Spleen (tissue), 11 donors: ENCODE results near the gene YOD1. TPM values are rescaled to one million over a fixed set of nuclear protein-coding genes. Genes with fewer than 3 reads are reported as not detected.

ENCODE experiments used
- DNase-seq: peaks from one replicate; pipeline ENCODE4 v3.0.0-alpha.2; 2020
- H3K27ac ChIP-seq, 8 donors: fragments of 200-600 bp; sonication (generic) in 7 of 8; 1 replicate in 4 of 8; 2 replicates in 4 of 8; pipeline versions ENCODE4 v1.5.0 to v1.8.0; 2016 to 2021; ENCODE audit warnings: inconsistent platforms in 4 of 8, mild to moderate bottlenecking in 4 of 8, moderate library complexity in 1 of 8
- H3K27me3 ChIP-seq, 7 donors: fragments of 200-600 bp; sonication (generic) in 6 of 7; replicated peaks in 1 of 7; 1 replicate in 4 of 7; 2 replicates in 3 of 7; pipeline versions ENCODE4 v1.5.0 to v1.8.0; 2016 to 2021; ENCODE audit warnings: inconsistent platforms in 3 of 7, mild to moderate bottlenecking in 1 of 7
- H3K36me3 ChIP-seq, 6 donors: fragments of 200-600 bp; sonication (generic) in 5 of 6; 1 replicate in 4 of 6; 2 replicates in 2 of 6; pipeline versions ENCODE4 v1.5.0 to v1.8.0; 2016 to 2021; ENCODE audit warnings: inconsistent platforms in 2 of 6
- H3K4me1 ChIP-seq, 6 donors: fragments of 200-600 bp; sonication (generic) in 5 of 6; 1 replicate in 3 of 6; 2 replicates in 3 of 6; pipeline versions ENCODE4 v1.5.0 to v1.8.0; 2016 to 2021; ENCODE audit warnings: inconsistent platforms in 3 of 6
- H3K4me3 ChIP-seq, 8 donors: fragments of 200-600 bp; sonication (generic) in 7 of 8; 1 replicate in 4 of 8; 2 replicates in 4 of 8; pipeline versions ENCODE4 v1.5.0 to v1.8.0; 2016 to 2021; ENCODE audit warnings: inconsistent platforms in 4 of 8, mild to moderate bottlenecking in 4 of 8, moderate library complexity in 2 of 8
- H3K9me3 ChIP-seq, 8 donors: fragments of 200-600 bp; sonication (generic) in 7 of 8; 1 replicate in 4 of 8; 2 replicates in 4 of 8; pipeline versions ENCODE4 v1.5.0 to v1.8.0; 2016 to 2021; ENCODE audit warnings: inconsistent platforms in 4 of 8
- CTCF ChIP-seq, 11 experiments: fragments of 200-600 bp in 7 of 11; fragments of 450-650 bp in 4 of 11; sonication (generic) in 4 of 11; IDR thresholded peaks in 8 of 11; conservative IDR thresholded peaks in 3 of 11; 1 replicate in 7 of 11; 2 replicates in 4 of 11; pipeline versions ENCODE4 v1.4.0 to v1.8.0; 2016 to 2021; ENCODE audit warnings: antibody characterized with exemption in 11 of 11, inconsistent platforms in 4 of 11, mild to moderate bottlenecking in 1 of 11
- POLR2A ChIP-seq, 3 donors: fragments of 450-650 bp; IDR thresholded peaks; one replicate each; pipeline ENCODE4 v1.5.1; 2017; ENCODE audit warnings: antibody characterized with exemption in 3 of 3, mild to moderate bottlenecking in 1 of 3
- POLR2AphosphoS5 ChIP-seq, 3 donors: sonication (generic); formaldehyde crosslinking; IDR thresholded peaks; one replicate each; pipeline ENCODE4 v1.5.1; 2017; ENCODE audit warnings: antibody characterized with exemption in 3 of 3
- WGBS, 5 donors: extraction: QIAGEN DNeasy Blood & Tissue Kit in 3 of 5; methylation state at CpG; one replicate each; pipeline versions ENCODE4 v1.1.5 to v1.1.7; 2013 to 2018; 5-methylcytosine and 5-hydroxymethylcytosine counted together
- intact Hi-C: fragments of 100-400 bp; cut with DNase I; formaldehyde crosslinking; loops from one replicate; pipeline ENCODE4 v1.15.0; 2023; ENCODE audit warnings: low total_unique reads
- polyA plus RNA-seq, 3 donors: library from polyadenylated mRNA; stranded (reverse); fragments of 200-250 nt; gene quantifications; one replicate each; pipeline ENCODE4 v1.2.1, GENCODE V29; 2013
- total RNA-seq, 7 donors: library from RNA; depleted of rRNA in 3 of 7; stranded (reverse); fragments of >200 nt in 3 of 7; fragmentation: NEBNext Ultra II Directional in 4 of 7; extraction: Animal tissue kit (Norgen Biotek cat#: 25700) in 4 of 7; gene quantifications; one replicate each; pipeline versions ENCODE4 v1.1.0 to v1.2.1, GENCODE V29; 2016 to 2021
- donor health status: healthy with polysubstance abuse.
- donor health status: DM: no; HTN: no; CAD: no; lungs with moderate emphysema.
- donor health status: DM: no; HTN: no; CAD: no.
- donor health status: Bipolar disorder and iron deficiency.
- donor health status: healthy.
- donor health status: DM: no; HTN: no; CAD: no.
- donor health status: DM: yes; HTN: yes; CAD: no.

YOD1 gene
- total and polyA plus RNA-seq, 10 donors = 2.8 to 23.2 (median 11.8) TPM

GRCh38 chr1:207033302-207033701 lies 17.7 kb downstream of the YOD1 start:
- no peak for TF ChIP-seq POLR2A (IDR thresholded peaks at IDR 0.05)
- no peak for TF ChIP-seq POLR2AphosphoS5 (IDR thresholded peaks at IDR 0.05)
- TF ChIP-seq CTCF (IDR thresholded peaks at IDR 0.05 in 8 of 11, conservative IDR thresholded peaks at IDR 0.05 in 3 of 11) = no peak
- peak overlapping the region in 4 of 8 donors; percentile 25 to 57 (median 43) for H3K27ac ChIP-seq
- H3K36me3 ChIP-seq = no peaks in the 10 kb centered on the region
- H3K9me3 ChIP-seq = no peaks in the 10 kb centered on the region
- H3K4me3 ChIP-seq = no peak overlapping the region
- DNase-seq = no peak
- peaks cover 0 to 17% (median 0%) of the 10 kb centered on the region in 7 donors for H3K27me3 ChIP-seq
- intact Hi-C loops = no loop called here
- H3K4me1 ChIP-seq = peaks cover 0 to 10% (median 0%) of the 10 kb centered on the region in 6 donors
- WGBS, 5 donors = 65 to 83% (median 75%) methylated on average over 2 of the region's 2 CpGs

- Histone ChIP-seq H3K4me3 (no peak within 1 kb of the TSS), H3K9me3 (no peaks in the 10 kb centered on the region), H3K4me1 (peaks cover 0 to 10% (median 0%) of the 10 kb centered on the region in 6 donors), H3K27me3 (peaks cover 0 to 17% (median 0%) of the 10 kb centered on the region in 7 donors), H3K36me3 (no peaks in the 10 kb centered on the region), H3K27ac (peak within 1 kb of the TSS in 4 of 8 donors; percentile 25 to 57 (median 43))
- TF ChIP-seq POLR2AphosphoS5 (IDR thresholded peaks at IDR 0.05) (no peak), POLR2A (IDR thresholded peaks at IDR 0.05) (no peak), CTCF (IDR thresholded peaks at IDR 0.05 in 8 of 11, conservative IDR thresholded peaks at IDR 0.05 in 3 of 11) (no peak)
- 6 to 14% (median 8%) methylated on average over 1 of the region's 1 CpG for WGBS, 5 donors
- intact Hi-C loops = no loop called here
- DNase-seq = no peak
Observed at GRCh38 chr1:207032528-207033017, 18.4 kb downstream of the YOD1 start, which contains the start of gene C1orf116. C1orf116 (minus strand) TSS chr1:207032756; CDS start chr1:207027598, 5,158 bp downstream.

- H3K4me3 ChIP-seq = no peak overlapping the region
- 83 to 86% (median 84%) methylated on average over 7 of the region's 7 CpGs for WGBS, 5 donors
Observed at GRCh38 chr1:207031632-207032264, 19.3 kb downstream of the YOD1 start.

More at GRCh38 chr1:207031632-207032264, 19.3 kb downstream of the YOD1 start:
- DNase-seq = no peak
- TF ChIP-seq CTCF (IDR thresholded peaks at IDR 0.05 in 8 of 11, conservative IDR thresholded peaks at IDR 0.05 in 3 of 11) (no peak), POLR2A (IDR thresholded peaks at IDR 0.05) (no peak), POLR2AphosphoS5 (IDR thresholded peaks at IDR 0.05) (no peak)
- H3K4me1 ChIP-seq = peaks cover 0 to 10% (median 0%) of the 10 kb centered on the region in 6 donors
- intact Hi-C loops = no loop called here
- H3K27ac ChIP-seq = no peak overlapping the region
- H3K27me3 ChIP-seq = peaks cover 0 to 17% (median 0%) of the 10 kb centered on the region in 7 donors
- H3K36me3 ChIP-seq = no peaks in the 10 kb centered on the region
- no peaks in the 10 kb centered on the region for H3K9me3 ChIP-seq
